ENCODE measurements around the gene CD82.
A peak's percentile ranks its signal among the peaks of the same experiment; 100 is the strongest.
"Not testable (repeated sequence)": the region's sequence is repeated elsewhere in the genome, so short reads cannot be mapped to it uniquely, and the experiment has no call there.

The CD82 gene

GRCh38 chr11:44643217-44643616, 77.8 kb downstream of the CD82 start:
- DNase-seq = no peak

GRCh38 chr11:44645827-44646226, 80.4 kb downstream of the CD82 start:
- no peak for DNase-seq

- not testable (repeated sequence) for DNase-seq
Observed at GRCh38 chr11:44647255-44647955, 81.9 kb downstream of the CD82 start.

GRCh38 chr11:44648109-44648508, 82.6 kb downstream of the CD82 start:
- no peak for DNase-seq

- DNase-seq = peak; percentile 59
Observed at GRCh38 chr11:44651535-44652155, 86.2 kb downstream of the CD82 start.

- DNase-seq = no peak
Observed at GRCh38 chr11:44652901-44653644, 87.6 kb downstream of the CD82 start.

GRCh38 chr11:44654057-44654456, 88.6 kb downstream of the CD82 start:
- DNase-seq = no peak

- no peak for DNase-seq
Observed at GRCh38 chr11:44654596-44654995, 89.1 kb downstream of the CD82 start.

- no peak for DNase-seq
Observed at GRCh38 chr11:44657836-44658505, 92.5 kb downstream of the CD82 start.

GRCh38 chr11:44658506-44658850, 93.0 kb downstream of the CD82 start:
- DNase-seq = peak; percentile 56

- no peak for DNase-seq
Observed at GRCh38 chr11:44659641-44660040, 94.2 kb downstream of the CD82 start.

GRCh38 chr11:44660535-44660934, 95.1 kb downstream of the CD82 start:
- DNase-seq = not testable (repeated sequence)

- no peak for DNase-seq
Observed at GRCh38 chr11:44661311-44661717, 95.9 kb downstream of the CD82 start.

Measured in NCI-H69 (cell line).